HCT116 (cell line): ENCODE measurements around the gene TACR2. TPM values are rescaled to one million over a fixed set of nuclear protein-coding genes. Genes with fewer than 3 reads are reported as not detected.

Source experiments
- ATAC-seq: fragments of 200-7000 bp; cut with Tn5 transposase; 2 replicates; pipeline ENCODE4 v1.9.1; 2020; ENCODE audit warnings: mild to moderate bottlenecking, moderate library complexity
- BruUV-seq: library from RNA; stranded (reverse); fragments of 400-500 nt; replicated peaks from 2 replicates; lab custom pipeline; 2021; lab: Mats Ljungman, UMichigan
- CTCF ChIA-PET: fragments of 300-600 bp; sonication (Branson Sonifier 250); formaldehyde crosslinking; loops from one replicate; lab custom pipeline; 2021; ENCODE audit warnings: antibody characterized with exemption; lab: Charles Lee
- POLR2A ChIA-PET: fragments of 300-600, 350-600 bp; sonication (Branson Sonifier 250); formaldehyde crosslinking; loops from one replicate; lab custom pipeline; 2021; ENCODE audit warnings: antibody characterized with exemption; lab: Charles Lee
- RAD21 ChIA-PET, 2 experiments: fragments of 300-600 bp; sonication (Branson Sonifier 250); formaldehyde crosslinking; loops; one replicate each; lab custom pipeline; 2023; ENCODE audit warnings: low total read pairs in 2 of 2; ENCODE audit not compliant: uncharacterized antibody in 2 of 2, unreplicated experiment in 2 of 2, low non-redundant PET in 1 of 2; lab: Charles Lee
- DNase-seq: peaks from one replicate; pipeline ENCODE4 v3.0.0-alpha.2; 2010; ENCODE audit warnings: low read depth, low spot score
- H2AFZ ChIP-seq: fragments of 200-600 bp; shearing (Covaris generic), sonication (generic); 2 replicates; pipeline ENCODE4 v1.6.1; 2017; ENCODE audit warnings: low read depth, mixed run types, mixed read lengths, antibody characterized with exemption, low read length; ENCODE audit not compliant: poor library complexity, severe bottlenecking
- H3K27ac ChIP-seq: 2 replicates; pipeline ENCODE4 v1.5.1; 2012; ENCODE audit warnings: low read depth, low read length
- H3K27me3 ChIP-seq: fragments of 200-600 bp; sonication (generic); 2 replicates; pipeline ENCODE4 v1.6.1; 2016; ENCODE audit warnings: mixed run types, low read length, mixed read lengths; ENCODE audit not compliant: insufficient read depth
- H3K36me3 ChIP-seq, 2 experiments: fragments of 200-500 bp in 1 of 2; fragments of 200-600 bp in 1 of 2; sonication (Bioruptor generic) in 1 of 2; sonication (generic) in 1 of 2; 2 replicates each; pipeline versions ENCODE4 v1.5.1 to v1.6.1; 2014 to 2016; ENCODE audit warnings: low read length in 2 of 2, inconsistent platforms in 1 of 2, mixed read lengths in 1 of 2, mixed run types in 1 of 2; ENCODE audit not compliant: insufficient read depth in 2 of 2, control insufficient read depth in 1 of 2
- H3K4me1 ChIP-seq, 2 experiments: fragments of 200-600 bp in 1 of 2; sonication (generic) in 1 of 2; 2 replicates each; pipeline versions ENCODE4 v1.5.1 to v1.6.1; 2012 to 2017; ENCODE audit warnings: low read length in 2 of 2, inconsistent platforms in 1 of 2, mild to moderate bottlenecking in 1 of 2, mixed read lengths in 1 of 2, mixed run types in 1 of 2, moderate library complexity in 1 of 2; ENCODE audit not compliant: insufficient read depth in 2 of 2, control insufficient read depth in 1 of 2
- H3K4me2 ChIP-seq: fragments of 200-600 bp; sonication (generic); 2 replicates; pipeline ENCODE4 v1.6.1; 2017; ENCODE audit warnings: mixed run types, low read length, mixed read lengths
- H3K4me3 ChIP-seq, 2 experiments: fragments of 200-600 bp in 1 of 2; sonication (generic) in 1 of 2; replicated peaks in 1 of 2; 2 replicates each; pipeline ENCODE4 v1.5.1; 2011 to 2016; ENCODE audit warnings: low read length in 2 of 2, control low read depth in 1 of 2, low read depth in 1 of 2, mild to moderate bottlenecking in 1 of 2, mixed read lengths in 1 of 2, mixed run types in 1 of 2
- H3K79me2 ChIP-seq: fragments of 200-600 bp; sonication (generic); 2 replicates; pipeline ENCODE4 v1.6.1; 2017; ENCODE audit warnings: mild to moderate bottlenecking, mixed run types, low read length, moderate library complexity, mixed read lengths; ENCODE audit not compliant: insufficient read depth
- H3K9ac ChIP-seq: fragments of 200-600 bp; sonication (generic); 2 replicates; pipeline ENCODE4 v1.6.1; 2016; ENCODE audit warnings: low read length, mixed read lengths
- H3K9me2 ChIP-seq: fragments of 200-600 bp; sonication (generic), shearing (Covaris generic); 2 replicates; pipeline ENCODE4 v1.6.1; 2017; ENCODE audit warnings: mixed run types, mild to moderate bottlenecking, moderate library complexity; ENCODE audit not compliant: insufficient read depth
- H3K9me3 ChIP-seq, 2 experiments: fragments of 200-500 bp in 1 of 2; fragments of 200-600 bp in 1 of 2; sonication (Bioruptor generic) in 1 of 2; sonication (generic) in 1 of 2; 2 replicates each; pipeline ENCODE4 v1.6.1; 2014 to 2017; ENCODE audit warnings: low read length in 2 of 2, mixed read lengths in 2 of 2, inconsistent platforms in 1 of 2, low read depth in 1 of 2, mild to moderate bottlenecking in 1 of 2, mixed run types in 1 of 2, moderate library complexity in 1 of 2; ENCODE audit not compliant: control insufficient read depth in 1 of 2, insufficient read depth in 1 of 2
- H4K20me1 ChIP-seq: fragments of 200-600 bp; sonication (generic), shearing (Covaris generic); 2 replicates; pipeline ENCODE4 v1.6.1; 2017; ENCODE audit warnings: mixed run types, mild to moderate bottlenecking, moderate library complexity; ENCODE audit not compliant: insufficient read depth
- EZH2 ChIP-seq: fragments of 200-600 bp; sonication (generic); IDR thresholded peaks from 2 replicates; pipeline ENCODE4 v1.6.1; 2017; ENCODE audit warnings: antibody characterized with exemption, mixed run types
- POLR2A ChIP-seq: IDR thresholded peaks from 2 replicates; pipeline ENCODE4 v1.7.0; 2011; ENCODE audit warnings: borderline replicate concordance; ENCODE audit not compliant: insufficient read depth, insufficient read length; ENCODE audit errors: extremely low read depth
- RAD21 ChIP-seq: IDR thresholded peaks from 2 replicates; pipeline ENCODE4 v1.6.1; 2012; ENCODE audit warnings: low read depth, mild to moderate bottlenecking
- intact Hi-C: fragments of 100-400 bp; cut with micrococcal nuclease; formaldehyde crosslinking; loops from 2 replicates; pipeline ENCODE4 v1.10.0; 2022
- total RNA-seq: library from RNA; stranded (reverse); gene quantifications from one replicate; pipeline ENCODE4 v1.2.1, GENCODE V29; 2021; ENCODE audit not compliant: unreplicated experiment
- TF ChIP-seq, protein P1 (sequence below): IDR thresholded peaks from 2 replicates; pipeline ENCODE4 v1.6.1; 2011; ENCODE audit warnings: mild to moderate bottlenecking, low read length, moderate library complexity; ENCODE audit not compliant: insufficient replicate concordance; ENCODE audit errors: extremely low read depth
- TF ChIP-seq, protein P2 (sequence below): IDR thresholded peaks from 2 replicates; pipeline ENCODE4 v1.6.1; 2012
- TF ChIP-seq, protein P3 (sequence below): IDR thresholded peaks from 2 replicates; pipeline ENCODE4 v1.6.1; 2012

Gene TACR2
- total RNA-seq, 1 experiment from 2014 or later = not detected

DNA sequence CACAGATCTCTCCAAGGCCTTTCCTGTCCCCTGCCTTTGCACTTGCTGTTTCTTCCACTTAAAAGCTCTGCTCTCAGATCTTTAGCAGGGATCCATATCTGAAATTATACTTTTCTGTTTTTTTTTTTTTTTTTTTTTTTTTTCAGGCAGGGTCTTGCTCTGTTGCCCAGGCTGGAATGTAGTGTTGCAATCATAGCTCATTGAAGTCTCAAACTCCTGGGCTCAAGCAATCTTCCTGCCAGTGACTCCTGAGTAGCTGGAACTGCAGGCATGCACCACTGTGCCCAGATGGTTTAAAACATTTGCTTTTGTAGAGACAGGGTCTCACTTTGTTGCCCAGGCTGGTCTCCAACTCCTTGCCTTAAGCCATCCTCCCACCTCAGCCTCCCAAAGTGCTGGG lies 29.5 kb upstream of the TACR2 start:
- ChIA-PET POLR2A (interaction anchor here (0.7 to 1.3 kb wide), 2 partner anchors 12 to 1752 kb away, joined by 3 to 4 read pairs; no protein-coding TSS in a partner anchor), RAD21 (no interaction called here), CTCF (interaction anchor here (1.1 to 1.8 kb wide), 3 partner anchors 38 to 69 kb away, joined by 3 to 9 read pairs (median 6); no protein-coding TSS in a partner anchor)
- Histone ChIP-seq H3K9ac (peak overlapping the region; percentile 27), H3K36me3 (no peaks in the 10 kb centered on the region), H3K4me3 (peak overlapping the region in 1 of 2 experiments; percentile 17; a peak in 1 of 4 replicates), H3K79me2 (no peaks in the 10 kb centered on the region), H3K4me2 (peak overlapping the region; percentile 67), H4K20me1 (no peaks in the 10 kb centered on the region), H2AFZ (peak overlapping the region; percentile 74), H3K27ac (peak overlapping the region; percentile 17; the same call in 1 of the 2 replicates)
- no peak for ATAC-seq
- intact Hi-C loops = no loop called here
- BruUV-seq = no TSS peak
- TF ChIP-seq EZH2 (no peak), RAD21 (no peak), POLR2A (no peak)
- TF ChIP-seq, protein P1, sequence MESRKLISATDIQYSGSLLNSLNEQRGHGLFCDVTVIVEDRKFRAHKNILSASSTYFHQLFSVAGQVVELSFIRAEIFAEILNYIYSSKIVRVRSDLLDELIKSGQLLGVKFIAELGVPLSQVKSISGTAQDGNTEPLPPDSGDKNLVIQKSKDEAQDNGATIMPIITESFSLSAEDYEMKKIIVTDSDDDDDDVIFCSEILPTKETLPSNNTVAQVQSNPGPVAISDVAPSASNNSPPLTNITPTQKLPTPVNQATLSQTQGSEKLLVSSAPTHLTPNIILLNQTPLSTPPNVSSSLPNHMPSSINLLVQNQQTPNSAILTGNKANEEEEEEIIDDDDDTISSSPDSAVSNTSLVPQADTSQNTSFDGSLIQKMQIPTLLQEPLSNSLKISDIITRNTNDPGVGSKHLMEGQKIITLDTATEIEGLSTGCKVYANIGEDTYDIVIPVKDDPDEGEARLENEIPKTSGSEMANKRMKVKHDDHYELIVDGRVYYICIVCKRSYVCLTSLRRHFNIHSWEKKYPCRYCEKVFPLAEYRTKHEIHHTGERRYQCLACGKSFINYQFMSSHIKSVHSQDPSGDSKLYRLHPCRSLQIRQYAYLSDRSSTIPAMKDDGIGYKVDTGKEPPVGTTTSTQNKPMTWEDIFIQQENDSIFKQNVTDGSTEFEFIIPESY = no peak
- TF ChIP-seq, protein P2, sequence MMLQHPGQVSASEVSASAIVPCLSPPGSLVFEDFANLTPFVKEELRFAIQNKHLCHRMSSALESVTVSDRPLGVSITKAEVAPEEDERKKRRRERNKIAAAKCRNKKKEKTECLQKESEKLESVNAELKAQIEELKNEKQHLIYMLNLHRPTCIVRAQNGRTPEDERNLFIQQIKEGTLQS = no peak
- TF ChIP-seq, protein P3, sequence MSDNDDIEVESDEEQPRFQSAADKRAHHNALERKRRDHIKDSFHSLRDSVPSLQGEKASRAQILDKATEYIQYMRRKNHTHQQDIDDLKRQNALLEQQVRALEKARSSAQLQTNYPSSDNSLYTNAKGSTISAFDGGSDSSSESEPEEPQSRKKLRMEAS = no peak
- TF ChIP-seq, all 23 proteins: peak for 0
- no peak for DNase-seq
- H3K9me2 ChIP-seq = no peaks in the 10 kb centered on the region
- H3K27me3 ChIP-seq = no peaks in the 10 kb centered on the region
- no peaks in the 10 kb centered on the region for H3K9me3 ChIP-seq
- H3K4me1 ChIP-seq = peaks cover 30 to 68% of the 10 kb centered on the region in 2 experiments
